Measurements from ENCODE around the gene ULK4.
"Not testable (repeated sequence)": the region's sequence is repeated elsewhere in the genome, so short reads cannot be mapped to it uniquely, and the experiment has no call there.

ULK4 gene

GRCh38 chr3:41556245-41556644 lies 405.7 kb downstream of the ULK4 start:
- DNase-seq, result not testable (repeated sequence)

- DNase-seq, result no peak
Measured at GRCh38 chr3:41532976-41533375, 428.9 kb downstream of the ULK4 start.

- DNase-seq, result no peak
Measured at GRCh38 chr3:41526995-41527573, 434.8 kb downstream of the ULK4 start.

GRCh38 chr3:41525303-41526064 lies 436.4 kb downstream of the ULK4 start:
- no peak for DNase-seq

GRCh38 chr3:41523897-41524296 lies 438.0 kb downstream of the ULK4 start:
- DNase-seq, result no peak

GRCh38 chr3:41522612-41523011 lies 439.3 kb downstream of the ULK4 start:
- DNase-seq, result no peak

- no peak for DNase-seq
Measured at GRCh38 chr3:41521010-41521655, 440.8 kb downstream of the ULK4 start.

- DNase-seq, result no peak
Measured at GRCh38 chr3:41519746-41520145, 442.2 kb downstream of the ULK4 start.

- DNase-seq, result no peak
Measured at GRCh38 chr3:41518626-41519025, 443.3 kb downstream of the ULK4 start.

GRCh38 chr3:41508063-41508696 lies 453.7 kb downstream of the ULK4 start:
- DNase-seq, result peak; percentile 52

- DNase-seq, result no peak
Measured at GRCh38 chr3:41507336-41508062, 454.4 kb downstream of the ULK4 start.

GRCh38 chr3:41503998-41504623 lies 457.8 kb downstream of the ULK4 start:
- DNase-seq, result no peak

- DNase-seq, result no peak
Measured at GRCh38 chr3:41502481-41502880, 459.4 kb downstream of the ULK4 start.

- DNase-seq, result no peak
Measured at GRCh38 chr3:41502023-41502422, 459.9 kb downstream of the ULK4 start.

- DNase-seq, result no peak
Measured at GRCh38 chr3:41498847-41499246, 463.1 kb downstream of the ULK4 start.

GRCh38 chr3:41490360-41490759 lies 471.5 kb downstream of the ULK4 start:
- DNase-seq, result no peak

- no peak for DNase-seq
Measured at GRCh38 chr3:41489231-41489630, 472.7 kb downstream of the ULK4 start.

- no peak for DNase-seq
Measured at GRCh38 chr3:41488501-41488900, 473.4 kb downstream of the ULK4 start.

- DNase-seq, result peak; percentile 13
Measured at GRCh38 chr3:41485484-41485883, 476.4 kb downstream of the ULK4 start.

- DNase-seq, result no peak
Measured at GRCh38 chr3:41482134-41482533, 479.8 kb downstream of the ULK4 start.

GRCh38 chr3:41478278-41478677 lies 483.6 kb downstream of the ULK4 start:
- no peak for DNase-seq

GRCh38 chr3:41477399-41478014 lies 484.4 kb downstream of the ULK4 start:
- DNase-seq, result no peak

Data from NCI-H2171 treated with DMSO at 0.1 percent for 48 hours (cell line).